ENCODE measurements around the gene HERC4.
"Not testable (repeated sequence)": the region's sequence is repeated elsewhere in the genome, so short reads cannot be mapped to it uniquely, and the experiment has no call there.

HERC4 gene

GRCh38 chr10:68090586-68090985, 15.5 kb upstream of the HERC4 start:
- DNase-seq = no peak

- no peak for DNase-seq
These were observed 13.7 kb upstream of the HERC4 start for GRCh38 chr10:68088740-68089139.

- DNase-seq = no peak
These were observed 12.8 kb upstream of the HERC4 start for GRCh38 chr10:68087685-68088401.

GRCh38 chr10:68086910-68087684, 12.0 kb upstream of the HERC4 start:
- no peak for DNase-seq

- DNase-seq = no peak
These were observed 10.9 kb upstream of the HERC4 start for GRCh38 chr10:68086011-68086410.

GRCh38 chr10:68084469-68084868, 9.4 kb upstream of the HERC4 start:
- DNase-seq = no peak

GRCh38 chr10:68083953-68084352, 8.9 kb upstream of the HERC4 start:
- DNase-seq = no peak

- DNase-seq = no peak
These were observed 7.8 kb upstream of the HERC4 start for GRCh38 chr10:68082872-68083271.

- no peak for DNase-seq
These were observed 6.8 kb upstream of the HERC4 start for GRCh38 chr10:68081916-68082315.

GRCh38 chr10:68080853-68081431, 5.9 kb upstream of the HERC4 start:
- no peak for DNase-seq

GRCh38 chr10:68079434-68079833, 4.4 kb upstream of the HERC4 start:
- no peak for DNase-seq

- no peak for DNase-seq
These were observed 1.9 kb upstream of the HERC4 start for GRCh38 chr10:68077026-68077425.

- DNase-seq = not testable (repeated sequence)
These were observed 998 bp upstream of the HERC4 start for GRCh38 chr10:68076081-68076480.

GRCh38 chr10:68075550-68076004, 494 bp upstream of the HERC4 start:
- DNase-seq = no peak

GRCh38 chr10:68074031-68074774, 880 bp downstream of the HERC4 start:
- no peak for DNase-seq

GRCh38 chr10:68073631-68074030, 1.5 kb downstream of the HERC4 start:
- no peak for DNase-seq

- DNase-seq = no peak
These were observed 7.6 kb downstream of the HERC4 start for GRCh38 chr10:68067508-68067907.

GRCh38 chr10:68067029-68067428, 8.1 kb downstream of the HERC4 start:
- no peak for DNase-seq

- DNase-seq = no peak
These were observed 21.5 kb downstream of the HERC4 start for GRCh38 chr10:68053553-68053952.

- no peak for DNase-seq
These were observed 22.6 kb downstream of the HERC4 start for GRCh38 chr10:68052463-68052862.

GRCh38 chr10:68049289-68050078, 25.6 kb downstream of the HERC4 start:
- DNase-seq = no peak

- DNase-seq = no peak
These were observed 27.3 kb downstream of the HERC4 start for GRCh38 chr10:68047554-68048327.
